DMS114 treated with DMSO at 0.1 percent for 48 hours (cell line): ENCODE data around the gene CHCHD3.

Source experiments
- DNase-seq: peaks from one replicate; lab custom pipeline; 2025; ENCODE audit not compliant: unreplicated experiment; lab: John Stamatoyannopoulos, UW

CHCHD3 gene

GRCh38 chr7:132871419-132871818 lies 210.5 kb downstream of the CHCHD3 start:
- DNase-seq: no peak

GRCh38 chr7:132869166-132869861 lies 212.6 kb downstream of the CHCHD3 start:
- DNase-seq: no peak

GRCh38 chr7:132866551-132866950 lies 215.3 kb downstream of the CHCHD3 start:
- DNase-seq: no peak

GRCh38 chr7:132866144-132866531 lies 215.8 kb downstream of the CHCHD3 start:
- no peak for DNase-seq

- no peak for DNase-seq
These were observed 216.3 kb downstream of the CHCHD3 start for GRCh38 chr7:132865366-132866143.

GRCh38 chr7:132861940-132862554 lies 219.8 kb downstream of the CHCHD3 start:
- no peak for DNase-seq

GRCh38 chr7:132861424-132861823 lies 220.5 kb downstream of the CHCHD3 start:
- DNase-seq: no peak

GRCh38 chr7:132859199-132859598 lies 222.7 kb downstream of the CHCHD3 start:
- DNase-seq: no peak

- no peak for DNase-seq
These were observed 223.1 kb downstream of the CHCHD3 start for GRCh38 chr7:132858760-132859159.

GRCh38 chr7:132858251-132858650 lies 223.6 kb downstream of the CHCHD3 start:
- no peak for DNase-seq

GRCh38 chr7:132857703-132858102 lies 224.2 kb downstream of the CHCHD3 start:
- DNase-seq: no peak

GRCh38 chr7:132857031-132857430 lies 224.9 kb downstream of the CHCHD3 start:
- no peak for DNase-seq

GRCh38 chr7:132856416-132856815 lies 225.5 kb downstream of the CHCHD3 start:
- DNase-seq: no peak

- no peak for DNase-seq
These were observed 226.0 kb downstream of the CHCHD3 start for GRCh38 chr7:132855901-132856300.

- no peak for DNase-seq
These were observed 227.7 kb downstream of the CHCHD3 start for GRCh38 chr7:132854238-132854637.

GRCh38 chr7:132847376-132847775 lies 234.5 kb downstream of the CHCHD3 start:
- DNase-seq: no peak

- no peak for DNase-seq
These were observed 235.8 kb downstream of the CHCHD3 start for GRCh38 chr7:132846086-132846485.

GRCh38 chr7:132842478-132842877 lies 239.4 kb downstream of the CHCHD3 start:
- no peak for DNase-seq

- DNase-seq: no peak
These were observed 241.7 kb downstream of the CHCHD3 start for GRCh38 chr7:132840199-132840598.

- no peak for DNase-seq
These were observed 243.6 kb downstream of the CHCHD3 start for GRCh38 chr7:132838313-132838712.

- DNase-seq: no peak
These were observed 244.4 kb downstream of the CHCHD3 start for GRCh38 chr7:132837529-132837928.

- no peak for DNase-seq
These were observed 245.1 kb downstream of the CHCHD3 start for GRCh38 chr7:132836746-132837145.
